Stimulated activated CD4-positive, alpha-beta T cell treated with anti-CD3 and anti-CD28 coated beads, Interleukin-4, amount 100 ng/mL, for 24 hours (primary cell): ENCODE results near the gene PACSIN2.

Experiments
- DNase-seq: peaks from one replicate; pipeline ENCODE4 v3.0.0-alpha.2; 2020

PACSIN2 gene

DNA sequence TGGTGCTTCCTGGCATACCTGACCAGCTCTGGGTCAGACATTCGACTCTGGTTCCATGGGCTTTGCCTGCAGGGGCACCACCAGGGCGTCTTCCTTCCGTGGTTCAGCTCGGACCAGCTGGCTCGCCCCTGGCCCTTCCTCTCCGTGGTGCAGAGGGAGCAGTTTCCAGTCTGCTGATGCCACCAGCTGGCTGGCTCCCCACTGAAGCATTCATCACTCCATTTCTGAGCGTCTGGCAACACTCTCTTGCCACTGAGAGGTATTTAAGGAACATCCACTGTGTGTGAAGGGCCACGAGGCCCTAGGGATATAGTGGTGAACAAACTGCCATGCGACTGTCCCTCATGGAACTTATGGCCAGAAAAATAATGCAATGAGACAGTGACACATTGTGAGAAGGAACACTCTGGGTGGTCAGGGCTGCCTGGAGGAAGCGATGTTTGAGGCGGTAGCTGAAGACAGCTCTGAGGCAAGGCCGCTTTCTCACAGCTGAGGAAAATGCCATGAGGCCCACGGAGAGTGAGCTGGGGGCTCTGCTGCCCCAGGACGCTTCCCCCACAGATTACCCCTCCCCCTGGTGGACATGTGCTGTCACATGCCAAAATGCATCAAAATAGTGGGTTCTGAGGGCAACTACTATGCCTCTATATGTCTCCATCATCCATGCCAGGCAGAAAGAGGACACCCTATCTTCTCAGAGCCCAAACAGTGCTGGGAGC is 113.0 kb downstream of the PACSIN2 start:
- no peak for DNase-seq

DNA sequence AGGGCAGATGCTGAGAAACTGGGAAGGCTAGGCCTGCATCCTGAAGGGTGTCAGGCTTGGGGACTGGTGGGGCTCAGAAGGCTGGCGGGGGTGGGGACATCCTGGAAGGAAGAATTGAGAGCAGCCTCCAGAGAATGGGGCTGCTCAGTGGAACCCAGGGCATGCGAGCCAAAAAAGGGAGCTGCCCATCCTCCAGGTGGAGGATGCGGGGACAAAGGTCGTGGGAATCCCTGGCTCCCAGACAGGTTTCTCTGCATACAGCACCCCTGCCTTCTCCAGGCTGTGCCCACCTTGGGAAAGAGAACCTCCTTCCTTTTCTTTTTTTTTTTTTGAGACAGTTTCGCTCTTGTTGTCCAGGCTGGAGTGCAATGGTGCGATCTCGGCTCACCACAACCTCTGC is 117.0 kb downstream of the PACSIN2 start:
- DNase-seq, result no peak

DNA sequence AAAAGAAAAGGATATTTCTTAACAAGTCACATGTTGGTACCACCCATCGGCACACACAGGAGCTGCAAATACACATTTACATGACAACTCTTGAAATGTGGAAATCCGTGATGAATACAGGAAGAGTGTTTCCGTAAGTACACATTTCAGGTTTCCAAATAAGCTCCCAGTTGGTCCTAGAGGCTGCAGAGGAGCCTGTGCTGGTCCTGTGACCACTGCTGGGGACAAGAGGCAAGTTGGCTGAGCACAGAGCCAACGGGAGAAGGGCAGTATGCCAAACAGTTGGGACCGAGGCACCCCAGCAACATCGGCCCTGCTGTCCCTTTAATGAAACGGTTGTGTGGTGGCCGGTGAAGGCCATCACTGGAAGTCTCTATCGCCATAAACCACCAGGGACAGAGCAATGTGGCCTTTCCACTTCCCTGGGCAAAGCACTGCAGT is 119.4 kb downstream of the PACSIN2 start:
- no peak for DNase-seq

DNA sequence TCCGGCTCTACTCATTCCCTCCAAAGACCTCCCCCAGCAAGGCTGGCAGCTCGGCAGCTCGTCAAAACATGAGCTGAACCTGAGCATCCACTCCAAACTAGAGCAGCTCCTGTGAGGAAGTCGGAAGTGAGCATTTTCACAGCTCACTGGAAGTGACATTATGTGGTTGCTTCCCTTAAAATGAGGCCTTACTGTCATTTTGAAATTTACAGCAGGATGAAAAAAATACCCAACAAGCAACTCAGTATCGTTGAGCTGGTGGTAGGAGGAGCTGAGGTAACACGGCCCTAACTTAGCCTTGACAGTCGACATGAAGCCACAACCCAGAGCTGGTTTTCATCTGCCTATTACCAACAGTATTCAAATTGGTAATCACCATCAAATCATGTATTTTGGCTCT is 119.9 kb downstream of the PACSIN2 start:
- DNase-seq, result peak; percentile 19

DNA sequence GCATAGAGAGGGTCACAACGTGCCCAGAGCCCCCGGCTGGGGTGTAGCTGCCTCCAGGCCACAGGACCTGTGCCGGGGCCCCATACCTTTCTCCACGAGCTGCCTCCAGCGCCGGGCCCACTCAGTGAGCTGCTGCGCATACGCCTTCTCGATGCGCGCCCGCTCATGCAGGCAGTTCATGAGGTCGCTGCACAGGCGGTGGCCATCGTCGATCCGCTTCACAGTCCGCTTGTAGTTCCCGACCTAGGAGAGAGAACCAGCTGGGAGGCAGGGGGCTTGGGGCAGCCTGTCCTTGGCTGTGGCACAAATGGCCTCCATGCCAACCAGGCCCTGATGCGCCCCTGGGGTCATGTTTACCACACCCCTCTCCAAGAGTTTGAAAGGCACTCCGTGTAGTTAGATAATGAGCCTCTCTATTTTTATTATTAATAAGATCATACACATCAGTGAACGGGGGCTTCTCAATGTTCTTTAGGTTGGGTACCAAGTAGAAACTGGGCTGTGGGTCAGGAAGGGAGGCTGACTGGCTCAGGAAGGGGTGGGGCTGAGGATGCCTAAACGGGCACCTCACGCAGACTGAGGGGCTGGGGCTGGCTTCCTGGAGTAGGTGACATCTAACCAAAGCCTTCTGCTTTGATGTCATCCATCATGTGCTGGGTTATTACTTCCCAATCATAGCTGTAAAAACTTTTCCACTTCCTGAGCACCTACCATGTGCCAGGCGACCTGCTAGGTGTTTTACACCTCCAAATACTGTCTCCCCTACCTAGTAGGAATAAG is 121.4 kb downstream of the PACSIN2 start:
- DNase-seq, result no peak

DNA sequence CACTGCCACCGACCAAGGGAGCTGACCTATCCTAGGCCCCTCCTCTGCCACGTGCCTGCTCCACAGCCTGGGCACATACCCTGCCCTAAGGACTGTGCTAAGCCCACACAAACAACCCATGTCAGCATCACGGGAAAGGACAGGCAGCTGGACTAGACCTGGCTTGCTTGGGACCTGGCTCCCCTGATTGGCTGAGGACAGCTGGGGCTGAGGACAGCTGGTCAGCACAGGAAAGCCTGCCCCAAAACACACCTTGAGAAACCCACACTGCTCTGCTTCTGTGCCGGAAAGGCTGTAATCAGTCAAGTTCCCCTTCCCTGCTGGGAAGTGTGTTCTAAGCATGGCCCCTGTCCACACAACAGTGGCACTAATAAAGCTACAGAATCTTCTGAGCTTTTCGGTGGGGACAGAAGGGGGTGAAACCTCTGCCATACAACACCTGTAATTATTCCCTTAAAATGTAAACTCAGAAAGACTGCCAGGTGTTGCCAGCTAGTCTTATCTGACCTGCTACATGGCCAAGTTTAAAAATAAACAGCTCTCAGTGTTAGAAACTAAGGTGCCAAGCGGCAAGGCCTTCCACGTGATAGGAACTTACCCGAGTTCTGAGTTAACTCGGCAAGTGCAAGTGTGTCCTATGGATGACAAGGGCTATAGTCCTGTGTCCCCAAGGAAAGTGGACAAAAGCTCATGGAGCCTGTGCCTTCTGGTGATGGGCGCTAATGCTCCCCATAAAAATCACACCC is 122.2 kb downstream of the PACSIN2 start:
- DNase-seq, result no peak

DNA sequence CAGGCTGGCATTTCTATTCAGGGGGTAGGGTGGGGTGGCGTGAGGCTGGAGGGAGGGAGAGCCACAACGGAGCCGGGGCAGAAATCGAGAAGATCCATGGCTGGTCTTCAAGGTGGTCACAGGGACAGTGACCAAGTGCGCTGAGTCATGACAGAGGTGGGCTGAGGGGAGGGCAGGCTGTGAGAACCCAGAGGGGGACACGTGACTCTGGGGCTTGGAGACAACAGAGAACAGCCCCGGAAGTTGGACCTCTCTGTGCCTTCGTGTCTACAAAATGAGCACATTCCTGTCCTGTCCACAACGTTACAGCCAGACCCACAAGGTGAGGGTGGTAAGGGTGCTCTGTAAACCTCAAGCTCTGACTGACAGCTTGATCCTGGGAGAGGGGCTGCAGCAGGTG is 122.8 kb downstream of the PACSIN2 start:
- no peak for DNase-seq

DNA sequence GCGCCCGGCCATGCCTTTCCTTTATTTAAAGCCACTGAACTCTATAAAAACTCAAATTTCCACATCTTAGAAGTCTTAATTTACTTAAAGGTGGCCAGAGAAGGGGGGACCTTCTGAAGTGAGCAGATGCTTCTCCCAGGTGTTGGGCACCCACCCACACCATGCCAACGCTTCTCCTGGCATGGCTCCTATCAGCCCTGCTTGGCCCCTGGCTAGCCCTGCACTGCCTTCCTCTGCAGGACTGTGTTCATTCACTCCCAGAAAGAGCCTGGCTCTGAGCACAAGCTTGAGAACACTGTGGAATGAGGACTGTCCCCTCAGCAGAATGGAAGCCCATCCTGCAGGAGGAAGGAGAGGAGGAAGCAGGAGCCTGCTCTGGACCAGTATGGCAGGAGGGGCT is 123.3 kb downstream of the PACSIN2 start:
- DNase-seq, result no peak

DNA sequence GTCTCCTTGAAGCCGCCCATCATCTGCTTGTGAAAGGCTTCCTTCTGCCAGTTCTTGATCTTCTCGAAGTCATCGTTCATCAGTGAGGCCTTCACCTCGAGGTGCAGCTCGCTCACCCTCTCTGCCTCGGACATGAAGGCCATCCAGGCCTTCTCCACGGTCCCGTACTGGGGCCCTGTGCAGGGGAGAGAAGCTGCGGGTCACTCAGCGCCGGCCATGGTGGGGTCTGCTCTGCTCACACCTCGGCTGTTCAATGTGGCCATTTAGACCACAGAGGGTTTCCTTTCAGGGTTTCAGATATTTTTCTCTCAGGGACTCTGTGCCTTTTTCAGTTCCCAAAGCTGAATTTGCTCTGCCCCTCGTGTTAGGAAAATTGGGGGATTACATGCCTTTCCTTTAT is 123.9 kb downstream of the PACSIN2 start:
- no peak for DNase-seq

DNA sequence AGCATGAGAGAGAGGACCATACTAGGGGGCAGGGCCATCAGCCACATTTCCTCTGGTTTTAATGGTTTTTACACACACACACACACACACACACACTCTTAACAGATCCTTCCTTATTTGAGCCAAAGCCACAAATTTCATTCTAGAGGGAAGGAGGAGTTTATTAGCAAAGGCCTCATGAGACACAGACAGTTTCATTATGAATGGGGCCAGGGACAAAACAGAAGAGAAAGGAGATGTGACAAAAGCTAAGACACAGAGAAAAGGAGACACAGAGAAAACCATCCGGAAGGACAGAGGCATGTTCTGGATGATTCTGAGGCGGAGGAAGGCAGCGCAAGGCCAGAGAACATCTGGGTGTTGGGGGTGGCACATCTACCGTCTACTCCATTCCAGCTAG is 125.6 kb downstream of the PACSIN2 start:
- DNase-seq, result no peak

DNA sequence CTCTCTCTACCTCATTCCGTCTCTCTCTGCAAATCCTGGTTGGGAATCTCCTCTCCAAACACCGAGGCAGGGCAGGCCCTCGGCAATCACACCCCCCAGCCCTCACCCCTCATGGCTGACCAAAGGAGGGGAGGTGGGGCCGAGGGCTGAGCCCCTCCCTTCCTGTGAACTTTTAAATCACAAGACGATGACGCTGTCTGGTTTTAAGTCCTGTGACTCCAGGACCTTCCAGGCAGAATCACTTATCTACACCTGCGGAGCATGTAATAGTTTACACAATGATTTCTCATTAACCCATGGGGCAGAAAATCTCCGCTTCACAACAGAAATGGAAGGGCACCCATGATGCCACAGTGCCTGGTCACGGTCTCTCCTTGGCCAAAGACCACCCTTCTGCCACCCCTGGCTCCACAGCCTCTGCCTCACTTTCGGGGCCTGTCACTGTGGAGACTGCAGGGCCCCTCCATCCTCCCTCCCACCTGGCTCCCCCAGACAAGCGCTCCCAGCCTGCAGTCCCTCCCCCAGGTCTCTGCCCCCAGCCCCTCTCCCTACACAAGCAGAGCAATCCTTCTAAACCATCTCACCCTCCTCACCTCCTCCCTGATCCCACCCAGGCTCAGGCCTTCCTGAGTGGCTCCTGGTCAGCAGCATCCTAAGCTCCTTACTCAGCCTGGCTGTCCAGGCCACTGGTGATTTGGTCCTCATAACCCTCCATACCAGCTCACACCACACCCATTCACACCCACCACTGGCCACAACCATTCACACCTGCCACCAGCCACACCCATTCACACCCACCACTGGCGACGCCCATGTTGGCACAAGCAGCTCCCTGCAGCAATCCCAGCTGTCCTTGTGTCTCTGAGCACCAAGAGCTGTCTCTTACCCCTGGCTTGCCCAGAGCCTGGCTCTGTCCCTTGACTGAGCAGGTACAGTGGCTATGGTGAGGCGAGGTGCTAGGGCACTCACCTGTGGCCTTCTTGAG is 127.1 kb downstream of the PACSIN2 start:
- DNase-seq, result no peak

DNA sequence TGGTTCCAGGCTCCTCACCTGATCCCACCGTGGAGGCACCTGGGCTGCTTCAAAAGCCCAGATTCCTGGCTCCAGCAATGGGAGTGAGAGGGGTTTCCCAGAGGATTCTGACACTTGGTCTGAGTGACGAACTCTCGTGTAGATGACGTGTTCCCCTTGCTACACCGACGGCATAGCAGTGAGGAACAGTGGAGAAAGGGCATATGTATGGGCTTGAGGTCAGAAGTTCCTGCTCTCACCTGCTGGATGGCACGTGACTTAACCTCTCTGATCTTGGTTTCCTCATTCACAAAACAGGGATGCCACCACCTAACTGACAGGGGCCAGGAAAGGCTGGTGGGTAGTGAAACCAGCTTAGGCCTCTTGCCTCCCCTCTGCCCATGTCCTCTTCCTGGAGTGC is 127.8 kb downstream of the PACSIN2 start:
- DNase-seq, result no peak

DNA sequence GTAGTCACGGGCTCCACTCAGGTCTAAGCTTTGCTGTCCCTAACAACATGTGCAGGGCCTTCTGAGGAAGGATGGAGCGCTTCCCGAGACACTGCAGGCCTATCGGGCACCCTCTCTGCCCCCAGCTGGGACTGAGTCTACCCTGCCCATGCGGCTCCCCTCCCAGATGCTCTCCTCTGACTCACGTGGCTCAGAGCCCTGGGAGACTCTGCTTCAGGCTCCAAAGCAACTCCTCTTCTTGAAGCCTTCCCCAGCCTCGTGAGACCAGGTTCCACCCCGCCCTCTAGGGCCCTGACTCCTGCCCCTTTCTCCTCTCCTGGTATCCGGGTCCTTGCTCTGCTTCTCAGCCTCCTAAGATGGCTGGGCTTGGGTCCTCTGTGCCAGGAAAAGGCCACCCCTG is 129.5 kb downstream of the PACSIN2 start:
- DNase-seq, result no peak

DNA sequence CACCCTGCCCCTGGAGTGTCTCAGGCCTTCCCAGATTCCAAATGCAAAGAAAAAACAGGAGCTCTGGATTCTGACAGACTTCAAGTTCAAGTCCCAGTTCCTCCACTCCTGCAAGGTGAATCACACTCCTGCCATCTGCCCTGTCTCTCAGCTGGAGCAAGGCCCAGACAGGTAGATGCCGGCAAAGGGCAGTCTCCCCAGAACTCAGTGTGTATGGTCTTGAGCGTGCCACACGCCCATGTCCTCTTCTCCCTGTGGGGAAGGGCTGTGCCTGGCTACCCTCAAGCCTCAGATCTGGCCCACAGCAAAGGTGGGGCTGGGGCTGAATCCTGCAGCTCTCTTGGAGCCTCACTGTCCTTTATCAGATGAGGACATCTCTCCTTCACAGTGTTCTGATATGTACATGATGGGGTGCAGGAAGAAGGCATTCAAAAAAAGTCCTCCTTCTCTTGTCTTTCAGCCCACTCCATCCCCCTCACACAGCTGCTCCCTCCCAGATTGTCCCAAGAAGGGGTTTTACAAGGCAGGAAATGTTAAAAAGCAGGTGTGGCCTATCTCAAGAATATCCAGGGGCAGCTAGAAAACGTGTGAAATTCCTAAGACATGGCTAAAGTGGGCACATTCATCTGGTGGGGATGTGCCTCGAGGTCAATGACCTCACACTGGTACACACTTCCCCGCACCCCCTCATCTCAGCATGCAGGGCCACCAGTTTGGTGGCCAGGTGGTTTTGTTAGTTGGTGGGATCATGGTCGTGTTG is 130.2 kb downstream of the PACSIN2 start:
- DNase-seq, result no peak

DNA sequence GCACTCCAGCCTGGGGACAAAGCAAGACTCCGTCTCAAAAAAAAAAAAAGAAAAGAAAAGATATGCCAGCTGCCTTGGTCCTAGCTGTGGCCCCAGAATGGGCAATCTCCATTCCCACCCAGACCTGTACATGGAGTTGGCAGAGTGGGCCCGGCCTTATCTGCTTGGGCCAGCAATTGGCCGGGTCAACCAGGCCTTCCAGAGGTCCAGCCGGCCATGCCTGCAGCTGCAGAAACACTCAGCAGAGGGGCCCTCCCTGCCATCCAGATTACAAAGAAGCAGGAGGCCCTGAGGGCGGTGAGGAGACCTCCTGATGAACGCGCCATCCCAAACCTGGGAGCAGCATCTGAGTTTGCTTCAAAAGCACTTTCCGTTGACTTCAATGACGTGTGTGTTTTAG is 131.0 kb downstream of the PACSIN2 start:
- no peak for DNase-seq

DNA sequence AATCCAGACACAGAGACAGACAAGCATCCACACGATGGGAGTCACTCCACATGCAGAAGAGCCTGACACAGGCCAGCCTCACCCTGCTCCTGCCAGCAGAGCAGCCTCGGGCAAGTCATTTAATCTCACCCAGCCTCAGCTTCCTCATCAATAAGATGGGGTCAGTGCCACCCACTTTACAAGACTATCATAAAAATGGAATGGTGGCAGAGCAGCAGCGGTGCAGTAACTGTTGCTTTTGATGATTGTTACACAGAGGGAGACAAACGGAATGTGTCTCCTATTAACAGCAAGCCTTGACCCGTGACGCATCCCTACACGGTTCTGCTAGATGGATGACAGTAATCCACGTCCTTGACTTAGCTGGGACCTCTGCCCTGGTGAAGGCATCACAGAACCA is 131.8 kb downstream of the PACSIN2 start:
- DNase-seq, result no peak

DNA sequence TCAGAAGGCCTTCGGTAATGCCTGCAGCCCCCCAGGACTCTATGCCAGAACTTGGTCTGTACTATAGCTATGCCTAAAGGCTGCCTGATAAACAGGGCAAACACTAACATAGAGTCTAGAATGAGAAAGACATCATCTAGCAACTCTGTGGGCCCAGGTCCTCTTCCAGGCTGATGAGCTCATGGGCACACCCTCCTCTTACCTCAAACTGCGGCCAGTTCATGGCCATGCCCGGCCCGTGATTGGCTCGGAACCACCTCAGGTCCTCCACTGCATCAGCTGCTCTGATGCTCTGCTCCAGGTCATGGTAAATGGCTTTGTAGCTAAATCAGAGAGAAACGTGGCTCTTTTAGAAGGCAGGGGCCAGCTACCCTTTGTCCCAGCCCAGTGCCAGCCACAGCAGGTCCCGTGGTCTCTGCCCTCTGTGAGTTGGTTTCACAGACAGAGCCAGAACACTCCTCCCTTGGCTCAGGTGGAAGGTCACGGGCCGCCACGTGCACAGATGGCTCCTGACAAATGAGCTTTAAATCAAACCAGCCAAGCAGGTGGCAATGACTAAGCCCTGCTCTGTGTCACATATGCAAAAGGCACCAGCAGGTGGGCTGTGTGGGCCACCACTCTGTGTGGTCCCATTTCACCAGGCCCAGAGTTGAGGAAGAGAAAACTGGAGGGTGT is 132.8 kb downstream of the PACSIN2 start:
- DNase-seq, result no peak

DNA sequence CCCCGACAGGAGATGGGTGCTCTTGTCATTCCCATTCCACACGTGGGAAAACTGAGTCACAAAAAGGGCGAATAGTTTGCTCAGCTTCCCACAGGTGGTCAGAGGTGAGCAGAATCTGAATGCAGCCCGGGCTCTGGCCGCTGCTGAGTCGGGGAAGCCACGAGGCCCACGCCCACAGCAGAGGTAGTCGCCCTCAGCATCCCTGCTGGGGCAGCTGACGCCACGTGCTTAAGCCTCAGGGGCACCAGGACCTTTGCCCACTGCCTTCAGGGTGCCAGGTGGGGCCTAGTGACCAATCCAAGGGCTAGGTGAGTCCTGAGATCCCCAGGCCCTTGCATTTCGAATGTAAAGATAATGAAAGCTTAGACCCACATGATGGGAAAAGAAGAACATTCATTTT is 133.7 kb downstream of the PACSIN2 start:
- DNase-seq, result no peak

DNA sequence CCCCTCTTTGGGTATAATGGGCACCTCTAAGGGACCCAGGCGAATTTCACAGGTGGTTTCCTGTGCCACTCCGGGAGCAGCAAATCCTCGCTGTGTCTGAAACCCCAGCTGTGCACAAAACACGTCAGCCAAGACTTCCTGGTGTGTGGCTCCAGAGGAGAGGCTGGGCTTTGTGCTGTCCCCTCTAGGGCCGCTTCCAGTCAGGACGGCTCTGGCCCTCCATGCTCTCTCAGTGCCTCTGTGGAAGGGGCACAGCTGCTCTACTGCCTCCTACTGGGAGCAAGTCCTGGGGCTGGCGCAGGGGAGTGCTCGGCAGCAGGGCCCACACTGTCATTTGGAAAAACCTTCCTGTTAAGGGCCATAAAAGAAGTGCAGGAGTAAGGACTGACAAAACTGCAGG is 134.1 kb downstream of the PACSIN2 start:
- DNase-seq, result no peak

DNA sequence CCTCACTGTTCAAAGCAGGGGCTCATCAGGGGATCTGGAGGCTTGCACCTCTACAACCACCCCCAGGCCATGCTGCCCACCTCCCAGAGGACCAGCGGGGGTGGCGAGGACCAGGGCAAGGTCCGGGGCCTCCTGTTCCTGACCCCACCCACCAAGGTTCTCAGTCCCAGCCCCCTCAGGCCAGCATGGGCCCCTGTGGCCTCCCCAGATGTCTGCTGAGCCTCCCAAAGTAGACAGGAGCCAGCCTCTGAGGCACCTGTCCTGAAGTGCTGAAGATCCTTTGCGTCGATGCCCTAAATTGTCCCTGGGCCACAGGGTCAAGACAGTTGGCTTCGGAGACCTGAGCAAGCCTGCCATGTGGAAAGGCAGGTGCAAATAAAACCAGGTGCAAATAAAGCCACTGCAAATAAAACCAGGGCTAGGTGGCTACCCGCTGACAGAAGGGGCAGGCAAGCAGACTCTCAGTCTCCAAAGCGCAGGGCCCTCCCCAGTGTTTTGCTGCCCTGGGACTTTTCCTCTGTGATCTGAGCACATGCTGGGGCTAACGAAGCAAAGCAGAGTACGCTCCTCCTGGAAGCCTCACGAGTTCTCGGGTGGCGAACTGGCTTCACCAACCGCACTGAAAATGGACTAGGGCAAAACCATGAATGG is 135.5 kb downstream of the PACSIN2 start:
- DNase-seq, result no peak
